Inferior parietal cortex (tissue), 1 donor: ENCODE results near the gene FLYWCH2.
A peak's percentile ranks its signal among the peaks of the same experiment; 100 is the strongest.

Experiments
- DNase-seq: peaks from one replicate; pipeline ENCODE4 v3.0.0-alpha.2; 2016; ENCODE audit errors: extremely low spot score

FLYWCH2 gene

DNA sequence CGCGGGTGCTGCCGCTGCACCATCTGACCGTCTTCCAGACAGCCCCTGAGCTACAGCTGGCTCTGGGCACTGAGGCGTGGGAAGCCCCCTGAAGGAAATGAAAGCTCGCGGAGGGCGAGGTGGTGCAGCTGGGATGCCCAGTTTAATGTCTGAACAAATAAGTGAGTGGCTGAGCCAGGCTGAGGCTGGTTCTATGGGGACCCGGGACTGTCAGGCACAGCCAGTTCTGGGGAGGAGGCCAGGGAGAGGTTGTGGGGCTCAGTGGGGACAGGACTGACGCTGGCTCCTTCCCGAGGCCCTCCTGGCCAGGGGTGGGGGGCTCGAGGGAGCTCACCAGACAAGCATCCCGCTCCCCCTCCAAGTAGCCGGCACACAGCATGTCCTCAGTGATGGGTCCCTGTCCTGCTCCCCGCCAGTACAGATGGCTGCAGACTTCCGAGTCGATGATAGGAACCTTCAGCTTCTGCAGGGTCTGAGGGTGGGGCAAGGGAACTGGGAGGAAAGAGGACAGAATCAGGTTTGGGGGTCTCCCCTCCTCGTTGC, 29.4 kb upstream of the FLYWCH2 start:
- DNase-seq = no peak

DNA sequence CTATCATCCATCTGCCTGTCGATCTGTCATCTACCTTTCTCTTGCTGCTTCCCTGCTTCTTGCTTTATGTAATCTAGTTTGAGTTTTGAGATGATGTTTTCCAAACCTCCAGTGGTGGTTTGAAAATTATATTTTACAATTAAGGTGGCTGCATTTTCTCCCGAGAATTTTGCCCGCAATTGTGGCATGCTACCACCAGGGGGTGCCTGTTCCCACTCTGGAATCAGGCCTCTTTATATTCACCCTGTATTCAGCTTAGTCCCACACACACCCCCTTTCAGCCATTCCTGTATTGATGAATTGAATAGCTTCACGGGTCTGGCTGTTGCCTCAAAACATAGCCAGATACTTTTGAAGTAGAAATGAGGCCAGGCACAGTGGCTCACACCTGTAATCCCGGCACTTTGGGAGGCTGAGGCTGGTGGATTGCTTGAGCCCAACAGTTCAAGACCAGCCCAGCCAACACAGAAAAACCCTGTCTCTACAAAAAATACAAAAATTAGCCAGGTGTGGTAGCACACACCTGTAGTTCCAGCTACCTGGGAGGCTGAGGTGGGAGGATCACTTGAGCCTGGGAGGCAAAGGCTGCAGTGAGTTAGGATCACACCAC, 28.2 kb upstream of the FLYWCH2 start:
- no peak for DNase-seq

DNA sequence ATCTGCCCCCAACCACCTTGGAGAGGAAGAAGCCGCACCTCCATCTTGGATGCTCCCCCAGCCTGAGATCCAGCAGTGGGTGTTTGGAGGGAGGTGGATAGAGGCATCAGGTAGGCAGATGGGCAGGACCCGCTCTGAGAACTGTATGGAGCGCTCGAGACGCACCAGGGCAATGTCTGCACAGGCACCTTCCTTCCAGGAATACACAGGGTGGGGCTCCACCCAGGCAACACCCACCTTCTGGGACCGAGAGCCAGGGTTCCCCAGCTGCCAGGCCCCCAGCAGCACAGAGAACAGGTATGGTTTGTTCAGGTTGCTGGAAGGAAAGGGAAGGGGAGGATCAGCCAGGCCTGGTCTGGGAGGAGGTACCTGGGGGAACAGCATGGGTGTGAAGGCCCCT, 27.5 kb upstream of the FLYWCH2 start:
- DNase-seq = no peak

DNA sequence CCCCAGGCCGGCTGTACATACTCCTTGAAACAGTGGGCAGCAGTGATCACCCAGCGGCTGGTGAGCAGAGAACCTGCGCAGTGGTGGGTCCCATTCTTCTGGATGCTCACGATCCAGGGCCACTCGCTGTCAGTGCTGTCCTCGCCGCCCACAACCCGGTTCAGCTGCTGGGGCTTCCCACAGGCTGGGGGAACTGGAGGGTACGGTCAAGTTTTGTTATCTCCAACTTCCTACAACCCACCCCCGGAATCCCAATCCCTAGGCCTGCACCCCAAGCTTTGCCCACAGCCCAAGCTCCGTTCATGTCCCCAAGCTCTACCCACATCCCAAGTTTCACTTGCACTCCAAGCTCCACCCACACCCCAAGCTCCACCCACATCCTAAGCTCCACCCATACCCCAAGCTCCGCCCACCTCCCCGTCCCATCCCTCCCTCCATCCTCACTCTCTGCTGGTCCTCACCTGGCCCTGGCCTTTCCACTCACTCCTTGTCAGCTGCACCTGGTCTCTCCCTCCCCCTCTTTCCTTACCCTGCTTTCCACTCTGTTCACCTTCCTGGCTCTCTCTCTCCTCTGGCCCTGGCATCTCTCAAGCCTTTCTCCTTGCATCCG, 26.8 kb upstream of the FLYWCH2 start:
- no peak for DNase-seq

DNA sequence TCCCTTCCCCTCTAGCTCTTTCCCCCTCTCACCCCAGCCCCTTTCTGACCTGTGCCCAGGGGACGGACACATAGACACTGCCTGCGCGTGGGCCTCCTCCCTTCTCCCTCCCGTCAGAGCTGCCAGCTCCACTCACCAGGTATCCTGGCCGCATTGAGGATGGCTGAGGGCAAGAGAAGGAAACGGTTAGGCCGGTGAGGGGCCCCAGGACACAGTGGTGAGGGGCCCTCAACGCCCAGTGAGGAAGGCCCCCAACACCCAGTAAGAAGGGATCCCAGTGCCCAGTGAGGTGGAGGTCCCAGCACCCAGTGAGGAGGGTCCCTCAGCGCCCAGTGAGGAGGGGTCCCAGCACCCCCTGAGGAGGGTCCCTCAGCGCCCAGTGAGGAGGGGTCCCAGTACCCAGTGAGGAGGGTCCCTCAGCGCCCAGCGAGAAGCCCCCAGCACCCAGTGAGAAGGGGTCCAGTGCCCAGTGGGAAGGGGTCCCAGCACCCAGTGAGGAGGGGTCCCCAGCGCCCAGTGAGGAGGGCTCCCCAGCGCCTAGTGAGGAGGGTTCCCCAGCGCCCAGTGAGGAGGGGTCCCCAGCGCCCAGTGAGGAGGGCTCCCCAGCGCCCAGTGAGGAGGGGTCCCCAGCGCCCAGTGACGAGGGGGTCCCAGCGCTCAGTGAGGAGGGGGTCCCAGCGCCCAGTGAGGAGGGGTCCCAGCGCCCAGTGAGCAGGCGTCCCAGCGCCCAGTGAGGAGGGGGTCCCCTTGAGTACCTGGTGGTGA, 26.1 kb upstream of the FLYWCH2 start:
- no peak for DNase-seq

DNA sequence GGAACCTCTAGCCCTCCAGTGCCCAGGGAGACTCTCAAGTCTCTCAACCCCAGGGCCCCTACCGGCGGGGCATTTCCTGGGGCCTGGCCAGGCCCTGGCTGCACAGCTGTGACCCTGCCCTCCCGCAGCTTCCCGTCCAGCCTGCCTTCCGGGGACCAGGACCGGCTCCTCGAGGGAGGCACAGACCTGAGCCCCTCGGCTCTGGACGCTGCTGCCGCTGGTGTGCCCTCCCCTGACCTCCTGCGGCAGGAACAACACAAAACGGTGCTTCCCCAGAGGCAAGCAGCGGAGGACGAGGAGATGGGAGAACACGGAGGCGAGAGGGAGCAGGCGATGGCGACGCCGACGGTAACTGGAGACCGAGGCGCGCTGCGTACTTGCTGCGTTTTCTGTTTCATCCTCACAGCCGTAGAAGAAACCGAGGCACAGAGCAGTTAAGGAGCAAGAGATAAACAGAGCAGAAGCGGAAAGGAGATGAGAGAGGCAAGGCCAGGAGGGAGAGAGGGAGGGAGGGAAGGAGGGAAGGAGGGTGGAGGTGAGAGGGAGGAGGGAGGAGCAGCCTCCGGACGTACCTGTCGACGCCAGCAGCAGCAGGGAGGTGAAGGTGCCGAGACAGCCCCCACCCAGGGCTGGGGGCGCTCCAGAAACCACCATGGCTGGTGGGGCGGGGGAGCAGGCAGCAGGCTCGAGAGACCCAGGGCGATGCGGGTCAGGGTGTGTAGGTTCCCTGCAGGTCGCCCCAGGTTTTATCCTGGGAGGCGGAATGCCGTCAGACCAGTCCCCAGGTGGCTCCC, 25.4 kb upstream of the FLYWCH2 start, which contains the start of gene PRSS22:
Gene PRSS22, minus strand, starts transcription at position 720 of the 794 bp plus-strand sequence. Its CDS starts 66 bp downstream, at position 654.
- DNase-seq = no peak

DNA sequence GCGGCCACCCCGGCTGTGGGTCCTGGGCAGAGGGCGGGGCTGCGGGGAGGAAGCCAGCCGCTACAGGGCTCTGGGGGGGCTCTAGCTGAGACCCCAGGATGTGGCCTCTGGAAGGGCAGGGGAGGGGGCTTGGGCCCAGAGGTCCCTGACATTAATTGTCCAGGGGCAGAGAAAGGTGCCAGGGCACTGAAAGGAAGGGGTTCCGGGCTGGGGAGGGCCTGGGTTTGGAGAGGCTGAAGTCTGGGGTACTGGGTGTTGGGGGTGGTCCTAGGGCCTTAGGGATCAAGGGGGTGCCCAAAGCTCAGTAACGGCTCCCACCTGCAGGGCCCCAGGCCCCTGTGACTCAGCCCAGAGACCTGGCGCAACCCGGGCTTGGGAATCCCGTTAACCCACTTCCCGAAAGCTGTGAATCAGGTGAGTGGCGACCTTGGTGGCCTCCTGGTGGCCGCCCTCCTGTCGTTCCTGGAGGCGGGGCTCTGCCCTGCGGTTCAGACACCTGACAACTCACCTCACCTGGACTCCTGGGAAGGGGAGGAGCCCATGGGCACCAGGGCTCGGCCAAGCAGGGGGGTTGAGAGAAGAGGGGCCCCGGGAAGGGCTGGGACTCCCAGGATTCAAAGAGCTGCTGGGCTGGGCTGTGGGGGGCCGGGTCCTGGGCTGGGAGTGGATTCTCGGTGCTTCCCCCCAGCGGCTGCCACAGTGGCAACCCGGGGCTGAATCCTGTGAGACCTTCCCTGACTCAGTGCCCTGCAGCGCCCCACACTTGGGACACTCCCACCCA, 24.6 kb upstream of the FLYWCH2 start:
- DNase-seq = no peak

DNA sequence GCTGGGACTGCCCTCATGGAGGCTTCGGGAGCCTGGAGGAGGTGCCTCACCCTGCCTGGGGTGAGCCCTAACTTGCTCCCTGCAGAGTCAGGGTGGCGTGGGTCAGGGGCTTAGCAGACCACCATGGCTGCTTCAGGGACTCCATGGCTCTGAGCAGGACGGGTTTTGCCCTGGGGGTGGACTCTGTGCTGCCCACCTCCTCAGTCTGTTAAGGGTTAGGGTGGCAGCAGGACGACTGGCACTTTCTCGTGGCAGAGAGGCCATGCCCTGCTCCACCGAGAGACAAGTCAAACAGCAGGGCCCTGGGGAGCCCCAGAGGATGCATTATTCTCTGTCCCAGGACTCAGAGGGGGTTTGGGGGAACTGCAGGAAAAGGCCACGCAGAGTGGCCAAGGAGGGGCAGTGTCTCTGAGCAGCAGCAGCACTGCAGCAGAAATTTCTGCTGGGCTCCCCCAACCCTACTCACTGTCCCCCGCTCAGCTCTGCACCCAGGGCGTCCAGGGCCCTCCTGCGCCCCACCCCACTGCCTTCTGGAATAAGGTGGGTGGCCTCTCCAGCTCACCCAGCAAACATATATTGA, 23.2 kb upstream of the FLYWCH2 start:
- no peak for DNase-seq

DNA sequence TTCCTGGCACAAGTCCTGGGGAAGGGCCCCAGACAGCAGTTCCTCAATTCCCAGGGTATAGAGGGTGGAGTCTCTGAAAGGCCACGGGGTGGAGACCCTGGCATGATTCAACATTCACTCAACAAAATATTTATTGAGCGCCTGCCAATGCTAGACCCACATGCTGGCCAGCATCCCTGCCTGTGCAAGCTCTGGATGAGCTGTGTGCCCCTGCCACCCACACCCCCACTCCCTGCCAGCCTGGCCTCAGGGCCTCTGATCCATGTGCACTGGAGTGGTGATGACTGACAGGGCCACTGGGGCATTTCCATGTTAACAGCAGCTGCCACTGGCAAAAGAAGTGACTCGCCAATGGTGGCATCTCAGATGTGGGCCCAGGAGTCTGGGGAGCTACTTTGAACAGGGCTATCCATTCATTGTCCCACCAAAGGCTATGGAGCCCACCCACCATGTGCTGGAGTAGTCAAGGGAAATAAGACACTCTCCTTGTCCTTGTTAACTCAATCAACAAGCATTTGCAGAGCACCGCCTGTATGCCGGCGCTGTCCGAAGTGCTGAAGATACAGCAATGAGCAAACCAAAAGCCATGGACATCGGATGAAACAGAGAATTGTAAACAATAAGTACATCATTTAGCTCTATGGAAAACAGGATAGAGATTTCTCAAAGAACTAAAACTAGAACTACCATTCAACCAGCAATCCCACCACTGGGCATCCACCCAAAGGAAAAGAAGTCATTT, 22.0 kb upstream of the FLYWCH2 start:
- no peak for DNase-seq

DNA sequence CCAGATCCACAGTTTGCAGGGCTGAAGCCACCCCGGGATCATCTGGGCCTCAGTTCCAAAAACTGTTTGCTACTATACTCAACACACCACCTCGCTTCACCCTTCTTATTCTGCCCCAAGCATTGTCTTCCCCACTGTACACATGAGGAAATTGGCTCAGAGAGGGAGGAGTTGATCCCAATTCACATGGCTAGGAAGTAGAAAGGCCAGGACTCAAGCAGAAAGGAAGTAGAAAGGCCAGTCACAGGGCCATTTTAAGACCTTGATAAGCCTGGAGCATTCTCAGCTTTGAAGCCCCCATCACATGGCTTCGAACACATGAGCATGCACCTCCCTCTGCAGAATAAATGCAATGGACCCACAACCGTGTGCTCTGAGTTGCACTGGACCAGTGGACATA, 17.4 kb upstream of the FLYWCH2 start:
- DNase-seq = no peak

DNA sequence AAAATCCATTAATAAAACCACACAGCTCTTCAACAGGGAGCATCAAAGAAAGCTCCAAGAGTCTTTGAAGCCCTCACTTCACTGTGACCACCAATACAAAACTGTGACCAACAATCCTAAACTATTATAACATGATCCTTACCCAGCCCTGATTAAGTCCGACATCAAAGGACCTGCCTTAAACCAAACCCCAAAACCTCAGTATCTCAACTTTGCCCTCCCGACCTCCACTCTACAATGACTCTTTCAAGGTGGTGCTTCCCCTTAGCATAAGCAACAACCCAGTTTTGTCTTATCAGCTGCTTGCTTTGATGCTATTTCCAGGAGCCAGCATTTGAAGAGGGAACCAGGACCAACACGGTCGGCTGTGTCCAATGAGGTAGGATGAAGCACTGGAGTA, 16.6 kb upstream of the FLYWCH2 start:
- DNase-seq = no peak

DNA sequence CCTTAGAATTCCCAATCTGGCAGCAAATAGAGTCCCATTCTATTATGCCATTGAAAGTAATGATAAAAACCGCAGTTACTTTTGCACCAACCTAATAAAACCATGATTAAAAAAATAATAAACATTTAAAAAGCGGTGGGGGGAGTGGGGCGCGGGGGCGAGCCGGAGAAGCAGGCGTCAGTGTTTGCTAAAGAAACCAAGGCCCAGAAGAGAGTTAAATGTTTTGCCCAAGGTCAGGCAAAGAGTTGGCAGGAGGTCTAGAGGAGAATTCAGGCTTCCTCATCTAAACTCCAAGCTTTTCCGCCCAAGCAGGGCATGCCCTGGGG, 15.4 kb upstream of the FLYWCH2 start:
- DNase-seq = no peak

DNA sequence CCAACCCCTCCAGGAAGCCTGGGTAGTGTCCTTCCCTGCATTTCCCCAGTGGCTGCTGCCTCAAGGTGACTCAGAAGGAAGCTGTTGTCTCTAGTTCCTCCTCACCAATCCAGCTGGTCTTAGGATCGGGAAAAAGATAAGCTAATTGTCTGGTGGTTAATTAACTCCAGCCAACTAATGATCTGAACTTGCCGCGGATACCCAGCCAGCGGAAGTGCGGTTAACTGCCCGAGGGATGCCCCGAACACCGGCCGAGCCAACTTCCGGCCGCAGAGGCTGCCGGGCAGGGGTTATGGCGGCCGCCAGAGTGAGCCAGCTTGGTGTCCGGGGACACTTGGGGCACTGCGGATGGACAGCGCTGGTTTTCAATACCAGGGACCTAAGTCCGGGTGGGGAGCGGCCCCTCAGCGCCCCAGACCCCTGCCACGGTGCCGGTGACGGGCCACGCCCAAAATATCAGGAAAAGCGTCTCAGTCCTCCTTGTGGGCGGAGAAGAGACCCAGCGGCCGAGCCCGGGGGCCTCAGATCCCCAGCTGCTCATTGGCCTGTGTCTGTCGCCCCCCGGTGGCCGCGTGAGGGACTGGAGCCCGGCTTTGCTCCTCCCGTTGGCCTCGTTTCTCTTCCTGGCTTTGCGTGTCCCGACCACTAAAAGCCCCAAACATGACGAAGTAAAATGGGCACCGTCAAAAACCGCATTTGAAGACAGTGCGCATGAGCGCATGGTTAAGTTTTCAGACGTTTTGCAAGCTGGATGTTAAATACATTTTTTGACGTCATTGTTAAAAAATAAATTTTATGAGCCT, 14.8 kb upstream of the FLYWCH2 start:
- DNase-seq = peak; percentile 92

DNA sequence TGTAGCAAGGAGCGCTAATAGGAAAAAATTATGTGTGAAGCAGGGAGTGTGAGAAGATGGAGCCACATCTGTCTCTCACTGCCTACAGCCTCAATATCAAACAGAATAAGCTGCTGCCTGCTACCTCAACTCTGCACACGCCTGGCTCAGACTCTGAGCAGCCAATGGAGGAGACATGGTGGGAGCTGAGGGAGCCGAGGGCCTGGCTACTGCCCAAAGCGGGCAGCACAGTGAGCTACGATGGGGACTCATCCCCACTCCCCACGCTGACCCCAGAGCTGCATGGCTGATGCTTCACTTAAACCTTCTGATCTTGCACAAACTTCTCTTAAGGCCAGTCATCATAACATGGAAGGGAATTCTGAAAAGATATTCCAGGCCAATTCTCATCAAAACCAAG, 11.1 kb upstream of the FLYWCH2 start:
- DNase-seq = no peak

DNA sequence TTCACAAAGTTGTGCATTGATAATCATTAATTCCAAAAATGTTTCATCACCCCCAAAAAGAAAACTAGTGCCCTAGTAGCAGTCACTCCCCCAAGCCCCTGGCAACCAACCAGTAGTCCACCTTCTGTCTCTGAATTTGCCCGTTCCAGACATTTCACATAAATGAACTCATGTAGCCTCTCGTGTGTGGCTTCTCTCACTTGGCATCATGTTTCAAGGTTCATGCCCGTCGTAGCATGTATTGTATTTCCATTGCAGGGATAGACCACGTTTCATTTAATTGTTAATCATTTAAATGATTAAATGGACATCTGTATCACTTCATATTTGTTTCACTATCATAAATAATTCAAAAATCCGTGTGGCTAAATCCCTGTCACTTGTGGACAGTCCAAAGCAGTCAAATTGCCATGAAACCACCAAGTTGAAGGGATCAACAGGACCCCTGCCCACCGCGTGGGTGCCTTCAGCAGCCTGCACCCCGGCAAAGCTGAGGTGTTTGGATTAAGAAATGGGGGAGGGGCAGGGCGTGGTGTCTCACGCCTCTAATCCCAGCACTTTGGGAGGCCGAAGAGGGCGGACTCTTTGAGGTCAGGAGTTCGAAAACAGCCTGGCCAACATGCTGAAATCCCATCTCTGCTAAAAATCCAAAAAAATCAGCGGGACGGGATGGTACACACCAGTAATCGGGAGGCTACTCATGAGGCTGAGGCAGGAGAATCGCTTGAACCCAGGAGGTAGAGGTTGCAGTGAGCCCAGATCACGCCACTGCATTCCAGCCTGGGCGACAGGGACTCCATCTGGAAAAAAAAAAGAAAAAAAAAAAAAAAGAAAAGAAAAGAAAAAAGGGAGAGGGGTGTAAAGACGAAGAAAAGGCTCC, 8.7 kb upstream of the FLYWCH2 start:
- DNase-seq = no peak

DNA sequence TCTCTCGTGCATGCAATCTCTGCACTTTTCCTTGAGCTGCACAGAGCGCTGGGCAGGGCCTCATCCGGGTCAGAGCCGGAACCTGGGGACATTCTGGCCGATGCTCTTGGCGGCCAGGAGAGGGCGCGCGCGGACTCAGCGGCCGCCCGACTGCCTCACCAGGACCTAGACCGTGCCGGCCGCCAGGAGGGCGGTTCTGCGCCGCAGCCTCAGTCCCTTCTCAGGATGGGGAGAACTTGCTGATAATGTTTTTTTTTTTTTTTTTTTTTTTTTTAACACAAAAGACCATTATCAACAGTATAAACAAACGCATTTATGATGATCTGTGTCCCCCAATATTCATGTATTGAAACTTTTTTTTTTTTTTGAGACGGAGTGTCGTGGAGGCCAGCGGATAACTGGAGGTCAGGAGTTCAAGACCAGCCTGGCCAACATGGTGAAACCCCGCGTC, 8.1 kb upstream of the FLYWCH2 start:
- DNase-seq = peak; percentile 76

DNA sequence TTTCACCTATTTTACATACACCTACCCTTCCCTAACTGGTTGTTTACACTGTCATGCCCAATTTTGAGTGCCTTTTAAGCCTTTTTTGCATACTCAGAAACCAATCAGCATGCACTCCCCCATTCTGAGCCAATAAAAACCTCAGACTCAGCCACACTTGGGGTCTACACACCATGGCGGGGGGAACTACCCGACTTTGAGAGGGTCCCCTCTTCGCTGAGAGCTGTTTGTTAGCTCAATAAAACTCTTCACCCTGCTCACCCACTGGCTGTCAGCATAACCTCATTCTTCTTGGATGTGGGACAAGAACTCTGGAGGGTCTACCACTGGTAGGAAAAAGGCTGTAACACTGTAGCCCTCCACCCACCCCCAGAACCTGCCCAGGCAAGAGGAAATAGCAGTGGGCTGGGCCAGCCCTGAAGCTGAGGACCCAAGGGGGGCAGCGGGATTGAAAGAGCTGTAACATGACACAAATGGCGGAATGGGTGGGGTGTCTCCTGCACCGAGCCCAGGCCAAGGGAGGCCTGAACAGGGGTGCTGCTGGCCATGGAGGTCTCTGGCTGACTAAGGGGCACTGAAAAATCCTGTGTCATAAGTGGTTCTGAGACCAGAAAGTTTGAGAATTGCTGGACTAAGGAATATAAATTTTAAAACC, 3.0 kb upstream of the FLYWCH2 start:
- DNase-seq = no peak
